Fibroblast of mammary gland (primary cell): Measurements from ENCODE around the gene ZNF438.
A peak's percentile ranks its signal among the peaks of the same experiment; 100 is the strongest.

Experiments used
- DNase-seq: peaks from one replicate; pipeline ENCODE4 v3.0.0-alpha.2; 2010; ENCODE audit warnings: low read depth
- H3K4me3 ChIP-seq: 2 replicates; pipeline ENCODE4 v1.5.1; 2011; ENCODE audit warnings: low read depth, mild to moderate bottlenecking, low read length, moderate library complexity; ENCODE audit not compliant: control insufficient read depth
- TF ChIP-seq, protein P1 (sequence below): conservative IDR thresholded peaks from 2 replicates; pipeline ENCODE4 v1.5.1; 2011; ENCODE audit warnings: low read depth, low read length, inconsistent platforms; ENCODE audit not compliant: control insufficient read depth, insufficient read depth

The ZNF438 gene, protein sequence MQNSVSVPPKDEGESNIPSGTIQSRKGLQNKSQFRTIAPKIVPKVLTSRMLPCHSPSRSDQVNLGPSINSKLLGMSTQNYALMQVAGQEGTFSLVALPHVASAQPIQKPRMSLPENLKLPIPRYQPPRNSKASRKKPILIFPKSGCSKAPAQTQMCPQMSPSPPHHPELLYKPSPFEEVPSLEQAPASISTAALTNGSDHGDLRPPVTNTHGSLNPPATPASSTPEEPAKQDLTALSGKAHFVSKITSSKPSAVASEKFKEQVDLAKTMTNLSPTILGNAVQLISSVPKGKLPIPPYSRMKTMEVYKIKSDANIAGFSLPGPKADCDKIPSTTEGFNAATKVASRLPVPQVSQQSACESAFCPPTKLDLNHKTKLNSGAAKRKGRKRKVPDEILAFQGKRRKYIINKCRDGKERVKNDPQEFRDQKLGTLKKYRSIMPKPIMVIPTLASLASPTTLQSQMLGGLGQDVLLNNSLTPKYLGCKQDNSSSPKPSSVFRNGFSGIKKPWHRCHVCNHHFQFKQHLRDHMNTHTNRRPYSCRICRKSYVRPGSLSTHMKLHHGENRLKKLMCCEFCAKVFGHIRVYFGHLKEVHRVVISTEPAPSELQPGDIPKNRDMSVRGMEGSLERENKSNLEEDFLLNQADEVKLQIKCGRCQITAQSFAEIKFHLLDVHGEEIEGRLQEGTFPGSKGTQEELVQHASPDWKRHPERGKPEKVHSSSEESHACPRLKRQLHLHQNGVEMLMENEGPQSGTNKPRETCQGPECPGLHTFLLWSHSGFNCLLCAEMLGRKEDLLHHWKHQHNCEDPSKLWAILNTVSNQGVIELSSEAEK

DNA sequence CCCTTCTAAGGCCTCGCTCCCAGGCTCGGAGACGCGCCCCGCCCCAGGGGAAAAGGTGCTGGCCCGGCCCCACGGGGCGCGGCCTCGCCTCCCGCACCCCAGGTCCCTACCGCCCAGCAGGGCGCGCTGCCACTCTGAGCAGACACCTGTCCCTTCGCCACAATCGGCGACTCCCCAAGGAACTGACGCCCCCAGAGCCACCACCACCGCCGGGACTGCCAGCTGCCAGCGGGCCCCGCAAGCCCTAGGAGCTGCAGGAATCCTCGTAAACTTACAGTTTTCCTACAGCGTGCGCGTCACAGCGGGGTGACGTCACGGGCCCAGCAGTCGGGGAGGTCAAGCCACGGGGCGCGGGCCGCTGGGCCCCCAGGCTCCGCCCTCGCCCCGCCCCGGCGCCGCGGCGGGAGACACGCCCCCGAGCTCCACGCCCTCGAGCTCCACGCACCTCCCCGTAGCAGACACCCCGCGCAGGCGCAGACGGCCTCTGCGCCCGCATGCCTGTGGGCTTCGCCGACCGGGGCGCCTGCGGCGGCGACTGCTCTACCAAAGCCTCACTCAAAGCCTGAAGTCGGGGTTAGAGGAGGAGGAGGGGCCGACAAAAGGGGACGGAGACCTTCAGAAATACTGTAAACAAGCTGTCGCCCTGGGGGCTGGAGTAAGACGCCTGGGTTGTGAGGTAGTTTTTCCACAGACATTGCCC is at the start of gene ZNF438:
Gene ZNF438 (minus strand): TSS at position 308 of the 700 bp plus-strand sequence. CDS start 154,831 bp downstream, outside the sequence.
- DNase-seq, result peak; percentile 94
- TF ChIP-seq, protein P1, sequence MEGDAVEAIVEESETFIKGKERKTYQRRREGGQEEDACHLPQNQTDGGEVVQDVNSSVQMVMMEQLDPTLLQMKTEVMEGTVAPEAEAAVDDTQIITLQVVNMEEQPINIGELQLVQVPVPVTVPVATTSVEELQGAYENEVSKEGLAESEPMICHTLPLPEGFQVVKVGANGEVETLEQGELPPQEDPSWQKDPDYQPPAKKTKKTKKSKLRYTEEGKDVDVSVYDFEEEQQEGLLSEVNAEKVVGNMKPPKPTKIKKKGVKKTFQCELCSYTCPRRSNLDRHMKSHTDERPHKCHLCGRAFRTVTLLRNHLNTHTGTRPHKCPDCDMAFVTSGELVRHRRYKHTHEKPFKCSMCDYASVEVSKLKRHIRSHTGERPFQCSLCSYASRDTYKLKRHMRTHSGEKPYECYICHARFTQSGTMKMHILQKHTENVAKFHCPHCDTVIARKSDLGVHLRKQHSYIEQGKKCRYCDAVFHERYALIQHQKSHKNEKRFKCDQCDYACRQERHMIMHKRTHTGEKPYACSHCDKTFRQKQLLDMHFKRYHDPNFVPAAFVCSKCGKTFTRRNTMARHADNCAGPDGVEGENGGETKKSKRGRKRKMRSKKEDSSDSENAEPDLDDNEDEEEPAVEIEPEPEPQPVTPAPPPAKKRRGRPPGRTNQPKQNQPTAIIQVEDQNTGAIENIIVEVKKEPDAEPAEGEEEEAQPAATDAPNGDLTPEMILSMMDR, result peak; percentile 22
- peak within 1 kb of the TSS; percentile 57 for H3K4me3 ChIP-seq

DNA sequence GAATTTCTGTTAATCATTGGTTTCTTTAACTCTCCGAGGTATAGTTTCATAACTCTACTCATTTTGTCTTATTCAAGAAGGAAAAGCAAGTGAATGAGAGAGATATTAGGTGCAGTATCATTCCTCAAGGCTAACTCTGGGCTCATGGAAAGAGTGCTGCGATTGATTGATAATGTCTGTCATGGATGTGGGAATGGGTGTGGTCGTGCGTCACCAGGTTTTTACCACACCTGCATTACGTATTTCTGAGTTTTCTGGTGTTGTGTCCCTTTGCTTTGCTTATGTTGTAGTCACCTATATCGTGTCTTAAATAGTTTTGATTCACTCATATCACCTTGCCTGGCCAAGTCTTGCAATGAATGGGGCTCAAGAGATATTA is 44.9 kb upstream of the ZNF438 start:
- DNase-seq, result no peak

DNA sequence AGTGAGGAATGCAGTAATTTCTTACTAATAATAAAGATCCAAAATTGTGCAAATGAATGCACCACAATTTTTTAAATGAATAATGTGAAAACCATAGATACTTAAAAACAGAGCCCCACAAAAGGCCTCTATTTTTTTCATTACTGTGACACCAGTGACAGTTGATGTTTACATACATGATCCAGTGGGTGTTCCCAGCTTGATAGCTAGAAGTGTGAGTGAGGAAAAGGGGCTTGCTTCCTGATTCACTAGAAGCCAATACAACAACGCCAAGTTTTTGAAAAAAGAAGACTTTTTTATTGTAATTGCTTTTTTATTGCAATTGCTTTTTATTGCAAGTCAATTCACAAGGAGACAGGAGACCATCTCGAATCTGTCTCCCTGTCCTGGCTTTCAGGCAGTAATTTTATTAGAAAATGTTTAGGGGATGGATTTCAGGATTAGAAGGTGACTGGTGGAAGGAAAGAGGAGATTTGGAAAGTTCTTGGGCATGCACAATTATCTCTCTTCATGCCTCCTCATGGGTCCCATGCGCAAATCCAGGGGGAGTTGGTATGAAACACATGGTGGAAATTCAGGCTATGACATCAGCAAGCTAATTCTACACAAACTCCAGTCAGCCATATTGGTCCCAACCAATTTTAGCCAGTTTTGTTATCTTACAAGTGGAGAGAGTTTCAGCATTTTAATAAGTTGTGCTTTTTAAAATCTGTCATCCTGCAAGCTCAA is 44.4 kb upstream of the ZNF438 start:
- no peak overlapping the region for H3K4me3 ChIP-seq
- TF ChIP-seq, protein P1, result no peak
- DNase-seq, result no peak

More for the DNA sequence above, 44.9 kb upstream of the ZNF438 start:
- no peak overlapping the region for H3K4me3 ChIP-seq
- TF ChIP-seq, protein P1, result no peak

DNA sequence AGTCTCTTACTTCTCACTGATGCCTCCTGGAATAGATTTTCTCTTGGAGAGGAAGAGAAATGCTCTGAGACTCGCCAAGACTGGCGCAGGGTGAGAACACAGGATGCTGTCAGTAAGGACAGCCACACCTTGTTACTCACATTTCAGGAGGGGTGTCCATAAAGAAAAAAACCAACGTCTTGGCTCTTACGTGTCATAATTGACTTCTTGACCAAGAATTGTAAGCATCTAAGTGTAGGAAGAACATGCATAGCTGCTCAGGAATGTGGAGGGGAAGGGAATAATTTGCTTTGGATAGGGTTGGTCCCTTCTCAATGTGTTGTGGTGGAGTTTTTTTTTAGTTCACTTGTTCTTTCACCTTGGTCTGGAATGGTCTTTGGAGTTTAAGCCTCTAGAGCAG is 43.8 kb upstream of the ZNF438 start:
- peak; percentile 95 for DNase-seq

DNA sequence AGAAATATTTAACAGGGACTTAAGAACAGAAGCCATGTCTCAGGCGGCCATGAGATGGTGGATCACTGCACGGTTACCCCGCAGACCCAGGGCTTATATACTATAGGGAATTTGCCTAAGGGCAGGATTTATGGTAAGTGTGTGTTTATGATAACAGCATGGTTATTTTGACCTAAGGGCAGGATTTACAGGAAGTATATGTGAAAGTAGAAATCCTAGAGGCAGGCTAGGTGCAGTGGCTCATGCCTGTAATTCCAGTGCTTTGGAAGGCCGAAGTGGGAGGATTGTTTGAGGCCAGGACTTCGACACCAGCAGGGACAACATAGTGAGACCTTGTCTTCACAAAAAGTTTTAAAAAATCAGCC is 43.0 kb upstream of the ZNF438 start:
- TF ChIP-seq, protein P1, result no peak
- H3K4me3 ChIP-seq, result no peak overlapping the region
- no peak for DNase-seq

More for the DNA sequence above, 43.8 kb upstream of the ZNF438 start:
- TF ChIP-seq, protein P1, result no peak
- H3K4me3 ChIP-seq, result no peak overlapping the region
